OCI-LY3 (cell line): ENCODE data around the gene ZNF205.
A peak's percentile ranks its signal among the peaks of the same experiment; 100 is the strongest.

Experiments
- H2AFZ ChIP-seq: fragments of 200-600, 300-600 bp; shearing (Covaris generic); 2 replicates; pipeline ENCODE4 v1.6.0; 2014; ENCODE audit warnings: antibody characterized with exemption, low read depth, low read length
- H3K27ac ChIP-seq: fragments of 200-600, 300-600 bp; sonication (generic); 2 replicates; pipeline ENCODE4 v1.5.1; 2014; ENCODE audit warnings: mild to moderate bottlenecking, low read length, moderate library complexity, mixed read lengths
- H3K27me3 ChIP-seq: fragments of 200-600, 300-600 bp; sonication (generic); 2 replicates; pipeline ENCODE4 v1.6.1; 2014; ENCODE audit warnings: low read depth, low read length, mixed read lengths
- H3K36me3 ChIP-seq: fragments of 200-600, 300-600 bp; sonication (generic); replicated peaks from 2 replicates; pipeline ENCODE3; 2014; ENCODE audit warnings: low read depth, low read length, mixed read lengths
- H3K4me1 ChIP-seq: fragments of 300-600, 200-600 bp; sonication (generic); 2 replicates; pipeline ENCODE4 v1.6.1; 2014; ENCODE audit warnings: low read length, mixed read lengths
- H3K4me2 ChIP-seq: fragments of 200-600, 300-600 bp; sonication (generic); 2 replicates; pipeline ENCODE4 v1.6.1; 2014; ENCODE audit warnings: low read length, mixed read lengths
- H3K4me3 ChIP-seq: fragments of 300-600, 200-600 bp; sonication (generic); 2 replicates; pipeline ENCODE4 v1.5.1; 2014; ENCODE audit warnings: antibody characterized with exemption, mild to moderate bottlenecking, low read length, moderate library complexity
- H3K79me2 ChIP-seq: fragments of 300-600, 200-600 bp; shearing (Covaris generic); 2 replicates; pipeline ENCODE4 v1.6.1; 2014; ENCODE audit warnings: mild to moderate bottlenecking, low read length, mixed read lengths
- H3K9ac ChIP-seq: fragments of 300-600, 200-600 bp; shearing (Covaris generic); 2 replicates; pipeline ENCODE4 v1.6.0; 2014; ENCODE audit warnings: mild to moderate bottlenecking, low read length, moderate library complexity
- H3K9me3 ChIP-seq: fragments of 200-600, 300-600 bp; shearing (Covaris generic); 2 replicates; pipeline ENCODE4 v1.6.1; 2014; ENCODE audit warnings: low read length, mixed read lengths; ENCODE audit not compliant: insufficient read depth
- H4K20me1 ChIP-seq: fragments of 200-600, 300-600 bp; sonication (generic); 2 replicates; pipeline ENCODE4 v1.6.1; 2016; ENCODE audit warnings: low read length, mixed read lengths; ENCODE audit not compliant: insufficient read depth
- EZH2phosphoT487 ChIP-seq: fragments of 200-600 bp; shearing (Covaris generic); IDR thresholded peaks from 2 replicates; pipeline ENCODE4 v1.6.1; 2018; ENCODE audit warnings: antibody characterized with exemption, mixed run types, low read depth
- TF ChIP-seq, protein P1 (sequence below): fragments of 200-600, 300-600 bp; sonication (generic); IDR thresholded peaks from 2 replicates; pipeline ENCODE4 v1.5.1; 2014; ENCODE audit warnings: antibody characterized with exemption, low read length, low read depth

Gene ZNF205

DNA sequence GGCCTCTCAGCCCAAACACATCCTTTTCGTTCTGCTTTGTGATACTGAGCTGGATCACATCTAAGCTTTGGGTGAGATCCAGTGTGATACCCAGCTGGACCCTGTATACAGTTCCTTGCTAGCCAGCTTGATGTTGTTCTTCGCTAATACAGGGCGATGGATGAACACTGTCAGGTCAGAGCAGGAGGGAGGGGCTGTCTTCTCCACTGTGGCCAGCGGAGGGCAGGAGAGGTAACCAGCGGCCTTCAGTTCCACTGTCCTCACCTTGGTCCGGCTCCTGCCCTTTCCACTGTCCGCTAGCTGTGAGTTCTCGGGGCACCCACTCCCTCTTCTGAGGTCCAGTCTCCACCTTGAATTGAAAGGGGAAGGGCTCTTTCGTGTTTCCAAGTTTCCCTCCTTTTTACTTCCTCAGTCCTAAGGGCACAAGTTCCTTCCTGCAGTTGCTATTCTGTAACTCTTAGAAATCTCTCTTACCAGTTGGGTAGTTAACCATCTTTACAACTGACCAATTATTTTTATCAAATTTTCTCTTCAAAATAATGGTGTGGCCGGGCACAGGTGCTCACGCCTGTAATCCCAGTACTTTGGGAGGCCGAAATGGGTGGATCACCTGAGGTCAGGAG, 19.5 kb downstream of the ZNF205 start:
- H3K4me1 ChIP-seq, result peaks cover 17% of the 10 kb centered on the region
- H3K27ac ChIP-seq, result no peak overlapping the region
- peaks cover 40% of the 10 kb centered on the region for H3K79me2 ChIP-seq

DNA sequence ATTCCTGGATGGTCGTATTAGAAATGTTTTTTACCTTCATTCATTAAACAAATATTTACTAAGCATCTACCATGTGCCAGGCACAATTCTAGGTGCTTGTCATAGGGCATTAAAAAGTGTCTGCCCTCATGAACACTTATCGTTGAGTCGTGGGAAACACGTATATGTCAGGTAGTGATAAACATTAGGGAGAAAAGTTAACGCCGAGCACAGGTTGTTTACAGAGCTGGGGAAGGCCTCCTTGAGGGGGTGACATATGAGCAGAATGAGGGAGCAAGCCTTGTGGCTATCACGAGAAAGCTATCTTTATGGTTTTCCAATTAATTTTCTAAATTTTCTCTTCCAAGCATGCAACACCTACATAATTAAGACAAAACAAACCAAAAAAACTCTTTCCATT, 21.5 kb downstream of the ZNF205 start:
- no peak overlapping the region for H2AFZ ChIP-seq
- no peaks in the 10 kb centered on the region for H3K9me3 ChIP-seq
- H3K4me1 ChIP-seq, result peaks cover 17% of the 10 kb centered on the region
- no peaks in the 10 kb centered on the region for H3K27me3 ChIP-seq
- peak overlapping the region; percentile 89 for H3K4me3 ChIP-seq
- H3K27ac ChIP-seq, result peak overlapping the region; percentile 68; the same call in 1 of the 2 replicates
- TF ChIP-seq, protein P1, sequence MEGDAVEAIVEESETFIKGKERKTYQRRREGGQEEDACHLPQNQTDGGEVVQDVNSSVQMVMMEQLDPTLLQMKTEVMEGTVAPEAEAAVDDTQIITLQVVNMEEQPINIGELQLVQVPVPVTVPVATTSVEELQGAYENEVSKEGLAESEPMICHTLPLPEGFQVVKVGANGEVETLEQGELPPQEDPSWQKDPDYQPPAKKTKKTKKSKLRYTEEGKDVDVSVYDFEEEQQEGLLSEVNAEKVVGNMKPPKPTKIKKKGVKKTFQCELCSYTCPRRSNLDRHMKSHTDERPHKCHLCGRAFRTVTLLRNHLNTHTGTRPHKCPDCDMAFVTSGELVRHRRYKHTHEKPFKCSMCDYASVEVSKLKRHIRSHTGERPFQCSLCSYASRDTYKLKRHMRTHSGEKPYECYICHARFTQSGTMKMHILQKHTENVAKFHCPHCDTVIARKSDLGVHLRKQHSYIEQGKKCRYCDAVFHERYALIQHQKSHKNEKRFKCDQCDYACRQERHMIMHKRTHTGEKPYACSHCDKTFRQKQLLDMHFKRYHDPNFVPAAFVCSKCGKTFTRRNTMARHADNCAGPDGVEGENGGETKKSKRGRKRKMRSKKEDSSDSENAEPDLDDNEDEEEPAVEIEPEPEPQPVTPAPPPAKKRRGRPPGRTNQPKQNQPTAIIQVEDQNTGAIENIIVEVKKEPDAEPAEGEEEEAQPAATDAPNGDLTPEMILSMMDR, result no peak
- no peak for TF ChIP-seq EZH2phosphoT487
- H3K9ac ChIP-seq, result peak overlapping the region; percentile 94
- H3K4me2 ChIP-seq, result peak overlapping the region; percentile 100
- H3K36me3 ChIP-seq, result peaks cover 10% of the 10 kb centered on the region
- H3K79me2 ChIP-seq, result peaks cover 40% of the 10 kb centered on the region
- H4K20me1 ChIP-seq, result no peaks in the 10 kb centered on the region

More for the DNA sequence above, 19.5 kb downstream of the ZNF205 start:
- Histone ChIP-seq H4K20me1 (no peaks in the 10 kb centered on the region), H3K4me3 (no peak overlapping the region), H3K9ac (no peak overlapping the region), H2AFZ (no peak overlapping the region), H3K4me2 (no peak overlapping the region), H3K9me3 (no peaks in the 10 kb centered on the region), H3K27me3 (no peaks in the 10 kb centered on the region), H3K36me3 (peaks cover 20% of the 10 kb centered on the region)
- TF ChIP-seq, protein P1, result peak; percentile 49
- TF ChIP-seq EZH2phosphoT487, result no peak

DNA sequence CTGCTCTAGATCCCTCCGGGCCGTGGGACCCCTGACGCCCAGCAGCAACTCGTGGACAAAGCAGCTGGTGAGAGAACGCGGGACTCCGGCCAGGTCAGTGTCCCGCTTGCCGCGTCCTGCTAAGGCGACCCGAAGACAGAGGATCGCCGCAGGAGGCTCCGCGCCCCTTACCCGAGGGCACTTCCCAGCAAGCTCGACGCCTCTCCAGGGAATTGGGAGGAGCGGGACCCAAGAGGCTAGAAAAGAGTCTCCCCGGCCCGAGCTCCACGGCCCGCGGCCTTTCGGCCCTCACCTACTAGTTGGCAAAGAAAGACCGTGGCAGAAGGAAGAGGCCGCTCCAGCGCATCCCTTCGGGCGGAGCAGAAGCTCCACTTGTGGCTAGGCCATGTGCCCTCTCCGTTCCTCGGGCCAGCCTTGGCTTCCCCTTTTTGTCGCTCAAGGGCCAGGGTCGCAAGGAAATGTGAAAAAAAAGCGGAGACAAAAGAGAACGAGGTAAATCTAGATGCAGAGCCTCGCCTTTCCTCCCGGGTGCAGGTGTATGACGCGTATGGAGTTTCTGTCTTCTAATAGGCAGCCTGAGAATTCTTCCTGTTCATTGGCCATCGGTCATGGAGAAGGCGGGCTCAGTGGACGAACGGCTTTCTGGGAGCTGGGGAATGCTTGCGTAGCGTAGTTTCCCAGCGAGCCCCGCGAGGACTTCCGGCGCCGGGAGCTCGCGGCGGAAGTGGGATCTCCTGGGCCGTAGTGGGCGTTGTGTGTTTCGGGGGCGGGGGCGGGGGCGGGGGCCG, 22.1 kb downstream of the ZNF205 start, which contains the start of gene ZNF213:
Gene ZNF213 (plus strand): TSS at position 692 of the 788 bp plus-strand sequence. CDS start 2,252 bp downstream, outside the sequence.
- Histone ChIP-seq H3K79me2 (peaks cover 40% of the 10 kb centered on the region), H2AFZ (peak within 1 kb of the TSS; percentile 76), H3K4me2 (peak within 1 kb of the TSS; percentile 100), H3K36me3 (peaks cover 10% of the 10 kb centered on the region), H3K27me3 (no peaks in the 10 kb centered on the region), H4K20me1 (no peaks in the 10 kb centered on the region), H3K4me1 (peaks cover 14% of the 10 kb centered on the region), H3K27ac (peak within 1 kb of the TSS; percentile 68), H3K9me3 (no peaks in the 10 kb centered on the region), H3K9ac (peak within 1 kb of the TSS; percentile 94), H3K4me3 (peak within 1 kb of the TSS; percentile 95)
- TF ChIP-seq, protein P1, result no peak
- TF ChIP-seq EZH2phosphoT487, result no peak

DNA sequence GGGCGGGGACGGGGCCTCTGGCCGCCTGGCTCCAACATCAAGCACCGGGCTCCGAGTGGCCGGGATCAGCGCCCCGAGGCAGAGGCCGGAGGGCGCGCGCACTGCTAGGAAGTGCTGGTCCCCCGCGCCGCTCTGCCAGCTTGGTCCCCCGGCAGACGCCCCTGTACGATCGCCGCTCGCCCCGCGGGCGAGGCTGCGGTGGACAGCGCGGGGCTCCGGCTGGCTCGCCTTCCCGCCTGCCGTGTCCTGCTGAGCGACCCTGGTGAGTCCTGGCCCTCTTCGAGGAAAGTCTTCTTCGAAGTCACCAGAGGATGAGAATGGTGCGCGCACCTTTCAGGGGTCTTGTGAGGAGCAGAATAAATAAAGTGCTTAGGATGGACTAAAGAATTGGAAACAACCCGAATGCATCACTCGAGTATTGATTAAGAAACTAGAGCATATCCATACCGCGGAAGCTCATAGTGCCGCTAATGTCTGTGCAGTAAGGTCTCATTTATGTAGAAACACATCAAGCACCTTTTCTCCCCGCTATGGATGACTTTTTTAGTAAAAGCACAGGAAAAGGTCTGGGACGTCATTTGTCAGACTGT, 22.8 kb downstream of the ZNF205 start:
- Histone ChIP-seq H3K9me3 (no peaks in the 10 kb centered on the region), H3K36me3 (peaks cover 10% of the 10 kb centered on the region), H3K27me3 (no peaks in the 10 kb centered on the region), H3K4me3 (peak overlapping the region; percentile 95), H3K9ac (peak overlapping the region; percentile 86), H2AFZ (peak overlapping the region; percentile 76), H3K27ac (peak overlapping the region; percentile 54), H3K4me1 (peaks cover 10% of the 10 kb centered on the region), H3K79me2 (peaks cover 40% of the 10 kb centered on the region), H4K20me1 (no peaks in the 10 kb centered on the region), H3K4me2 (peak overlapping the region; percentile 95)
- no peak for TF ChIP-seq EZH2phosphoT487
- TF ChIP-seq, protein P1, result no peak
